Right cardiac atrium (tissue), 5 donors: ENCODE results near the gene DNAJC9. TPM values are rescaled to one million over a fixed set of nuclear protein-coding genes. Genes with fewer than 3 reads are reported as not detected.

ENCODE experiments used
- ATAC-seq, 2 donors: fragments of 200-7000 bp; cut with Tn5 transposase; one replicate each; pipeline versions ENCODE4 v1.8.0 to v1.9.1; 2020; ENCODE audit warnings: moderate library complexity in 2 of 2, mild to moderate bottlenecking in 1 of 2
- DNase-seq, 3 donors: peaks; one replicate each; pipeline ENCODE4 v3.0.0-alpha.2; 2020
- H3K27ac ChIP-seq: one replicate; pipeline ENCODE4 v1.5.1; 2013; ENCODE audit warnings: mild to moderate bottlenecking, low read length, control low read depth, moderate library complexity
- H3K27me3 ChIP-seq: one replicate; pipeline ENCODE4 v1.6.1; 2013; ENCODE audit not compliant: control insufficient read depth, insufficient read depth
- H3K4me1 ChIP-seq: one replicate; pipeline ENCODE4 v1.6.1; 2013; ENCODE audit warnings: low read length; ENCODE audit not compliant: control insufficient read depth, insufficient read depth
- H3K4me3 ChIP-seq: one replicate; pipeline ENCODE4 v1.5.1; 2013; ENCODE audit warnings: low read length, control low read depth
- H3K9me3 ChIP-seq: one replicate; pipeline ENCODE4 v1.6.1; 2013; ENCODE audit warnings: low read length; ENCODE audit not compliant: control insufficient read depth
- WGBS: extraction: QIAGEN DNeasy Blood & Tissue Kit; methylation state at CpG from one replicate; pipeline ENCODE4 v1.1.7; 2013; 5-methylcytosine and 5-hydroxymethylcytosine counted together
- intact Hi-C, 4 donors: fragments of 100-400 bp; cut with DNase I; formaldehyde crosslinking; loops; one replicate each; pipeline versions ENCODE4 v1.11.0 to v1.14.0; 2022 to 2023
- polyA plus RNA-seq: library from polyadenylated mRNA; stranded (reverse); fragments of 200-250 nt; gene quantifications from one replicate; pipeline ENCODE4 v1.2.3, GENCODE V29; 2013
- total RNA-seq, 4 donors: library from RNA; stranded (reverse); fragmentation: NEBNext Ultra II Directional; extraction: Animal tissue kit (Norgen Biotek cat#: 25700); gene quantifications; one replicate each; pipeline ENCODE4 v1.2.1, GENCODE V29; 2021
- donor health status: healthy with polysubstance abuse.
- donor health status: DM: no; HTN: yes; CAD: no.
- donor health status: DM: no; HTN: no; CAD: no.
- donor health status: DM: no; HTN: yes; CAD: no; lungs with severe emphysema.
- donor health status: DM: yes; HTN: yes; CAD: no.

The DNAJC9 gene
- total and polyA plus RNA-seq, 5 donors: 6.5 to 10.6 (median 9.8) TPM

DNA sequence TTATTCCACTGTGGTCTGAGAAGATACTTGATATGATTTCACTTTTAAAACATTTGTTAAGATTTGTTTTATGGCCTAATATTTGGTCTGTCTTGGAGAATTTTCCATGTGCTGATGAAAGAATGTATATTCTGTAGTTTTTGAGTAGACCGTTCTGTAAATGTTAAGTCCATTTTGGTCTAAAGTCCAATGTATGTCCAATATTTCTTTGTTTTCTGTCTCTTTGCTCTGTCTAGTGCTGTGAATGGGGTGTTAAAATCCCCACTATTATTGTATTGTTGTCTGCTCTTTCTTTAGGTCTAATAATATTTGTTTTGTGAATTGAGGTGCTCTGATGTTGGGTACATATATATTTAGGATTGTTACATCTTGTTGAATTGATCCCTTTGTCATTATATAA, 31.3 kb downstream of the DNAJC9 start:
- H3K4me1 ChIP-seq: no peaks in the 10 kb centered on the region
- H3K27ac ChIP-seq: no peak overlapping the region
- 94% methylated on average over 1 of the region's 1 CpG for WGBS
- intact Hi-C loops: no loop called here
- H3K4me3 ChIP-seq: no peak overlapping the region
- H3K9me3 ChIP-seq: no peaks in the 10 kb centered on the region
- ATAC-seq (no peak), DNase-seq (no peak)
- H3K27me3 ChIP-seq: no peaks in the 10 kb centered on the region

DNA sequence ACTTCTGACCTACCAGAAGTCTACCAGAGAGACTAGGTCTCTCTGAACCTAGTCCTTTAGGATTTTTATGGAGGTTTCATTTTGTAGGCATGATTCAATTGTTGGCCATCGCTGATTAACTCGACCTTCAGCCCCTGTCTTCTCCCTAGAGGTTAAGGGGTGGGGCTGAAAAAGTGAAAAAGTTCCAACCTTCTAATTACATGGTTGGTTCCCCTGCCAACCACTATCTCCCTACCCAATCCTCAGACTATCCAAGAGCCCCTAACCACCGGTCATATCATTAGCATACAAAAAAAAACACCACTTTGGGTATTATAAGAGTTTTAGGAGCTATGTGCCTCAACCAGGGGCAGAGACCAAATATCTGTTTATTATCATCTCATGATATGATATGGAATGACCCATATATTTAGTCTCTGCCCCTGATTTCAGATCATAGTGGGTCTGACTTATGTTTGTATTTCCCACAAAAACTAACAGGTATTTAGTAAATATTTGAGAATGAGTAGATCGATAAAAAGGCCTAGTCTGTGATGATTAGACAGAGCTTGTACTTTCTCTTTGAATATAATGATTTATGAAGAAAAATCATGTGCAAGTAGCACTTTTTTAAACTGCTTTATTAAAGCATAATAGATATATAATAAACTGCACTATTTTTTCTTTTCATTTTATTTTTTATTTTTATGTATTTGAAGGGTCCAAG, 35.8 kb downstream of the DNAJC9 start:
- intact Hi-C loops: no loop called here
- Histone ChIP-seq H3K4me3 (no peak overlapping the region), H3K27me3 (no peaks in the 10 kb centered on the region), H3K4me1 (no peaks in the 10 kb centered on the region), H3K27ac (no peak overlapping the region), H3K9me3 (no peaks in the 10 kb centered on the region)
- WGBS: 81% methylated on average over 4 of the region's 4 CpGs
- ATAC-seq: no peak
- no peak for DNase-seq

DNA sequence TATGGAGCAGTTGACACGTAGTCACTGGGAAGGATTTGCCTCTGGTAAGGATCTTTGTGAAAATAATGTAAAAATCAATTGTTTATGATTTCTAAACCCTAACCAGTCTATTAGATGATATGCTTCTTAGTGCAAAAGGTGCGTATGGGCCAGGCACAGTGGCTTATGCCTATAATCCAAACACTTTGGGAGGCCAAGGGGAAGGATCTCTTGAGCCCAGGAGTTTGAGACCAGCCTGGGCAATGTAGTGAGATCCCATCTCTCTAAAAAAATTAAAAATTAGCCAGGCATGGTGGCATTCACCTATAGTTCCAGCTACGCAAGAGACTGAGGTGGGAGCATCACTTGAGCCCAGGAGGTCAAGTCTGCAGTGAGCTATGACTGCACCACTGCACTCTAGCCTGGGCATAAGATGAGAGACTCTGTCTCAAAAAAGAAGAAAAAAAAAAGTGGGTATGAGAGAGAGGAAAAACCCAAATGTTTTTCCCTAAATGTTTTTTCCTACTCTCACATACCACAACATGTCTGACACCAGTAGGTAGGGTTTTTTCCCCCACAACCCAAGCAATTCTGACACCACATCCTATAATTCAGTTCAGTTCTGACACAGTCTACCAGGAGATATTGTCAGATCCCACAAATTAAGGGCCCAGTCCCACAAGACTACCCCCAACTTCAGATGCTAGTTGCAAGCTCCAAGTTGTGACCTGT, 36.5 kb downstream of the DNAJC9 start:
- no peak for ATAC-seq
- WGBS: 95% methylated on average over 3 of the region's 3 CpGs

DNA sequence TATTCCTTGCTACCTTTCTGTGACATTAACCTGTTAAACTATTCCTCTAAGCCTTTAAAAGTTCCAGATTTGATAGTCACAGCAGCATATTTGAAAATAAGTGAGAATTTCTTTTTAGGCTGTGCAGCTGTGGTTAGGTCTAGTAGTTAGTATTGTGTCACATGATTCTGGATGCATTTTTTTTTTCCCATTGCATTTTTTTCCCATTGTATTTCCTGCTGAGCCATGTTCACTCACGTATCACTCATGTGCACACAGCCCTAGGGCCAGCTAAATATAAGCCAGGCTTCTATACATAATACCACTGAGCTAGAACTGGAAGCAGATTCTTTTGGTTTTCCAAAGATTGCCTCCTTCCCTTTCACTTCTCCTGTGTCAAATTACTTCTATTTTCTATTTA, 37.4 kb downstream of the DNAJC9 start:
- DNase-seq (no peak), ATAC-seq (no peak)
- intact Hi-C loops: no loop called here
- H3K9me3 ChIP-seq: no peaks in the 10 kb centered on the region
- H3K4me3 ChIP-seq: no peak overlapping the region
- WGBS: 65% methylated on average over 1 of the region's 1 CpG
- H3K27me3 ChIP-seq: no peaks in the 10 kb centered on the region
- H3K27ac ChIP-seq: no peak overlapping the region
- H3K4me1 ChIP-seq: no peaks in the 10 kb centered on the region

More for the DNA sequence above, 36.5 kb downstream of the DNAJC9 start:
- intact Hi-C loops: no loop called here
- no peaks in the 10 kb centered on the region for H3K9me3 ChIP-seq
- H3K27ac ChIP-seq: no peak overlapping the region
- DNase-seq: no peak
- no peak overlapping the region for H3K4me3 ChIP-seq
- H3K27me3 ChIP-seq: no peaks in the 10 kb centered on the region
- H3K4me1 ChIP-seq: no peaks in the 10 kb centered on the region

DNA sequence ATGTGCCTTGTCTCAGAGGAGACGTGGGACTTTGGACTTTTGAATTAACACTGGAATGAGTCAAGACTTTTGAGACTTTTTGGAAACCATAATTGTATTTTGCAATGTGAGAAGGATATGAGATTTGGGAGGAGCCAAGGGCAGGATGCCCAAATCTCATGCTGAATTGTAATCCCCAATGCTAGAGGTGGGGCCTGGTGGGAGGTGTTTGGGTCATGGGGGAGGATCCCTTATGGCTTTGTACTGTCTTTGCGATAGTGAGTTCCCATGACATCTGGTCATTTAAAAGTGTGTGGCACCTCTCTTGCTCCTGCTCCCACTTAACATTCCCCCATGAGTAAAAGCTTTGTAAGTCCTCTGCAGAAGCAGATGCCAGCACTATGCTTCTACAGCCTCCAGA, 39.2 kb downstream of the DNAJC9 start:
- WGBS: 57% methylated on average over 2 of the region's 2 CpGs
- Histone ChIP-seq H3K9me3 (no peaks in the 10 kb centered on the region), H3K4me3 (no peak overlapping the region), H3K27me3 (no peaks in the 10 kb centered on the region), H3K4me1 (no peaks in the 10 kb centered on the region), H3K27ac (no peak overlapping the region)
- DNase-seq (peak; percentile 64 to 84 (median 71)), ATAC-seq (peak; percentile 62 to 73)
- intact Hi-C loops: no loop called here

DNA sequence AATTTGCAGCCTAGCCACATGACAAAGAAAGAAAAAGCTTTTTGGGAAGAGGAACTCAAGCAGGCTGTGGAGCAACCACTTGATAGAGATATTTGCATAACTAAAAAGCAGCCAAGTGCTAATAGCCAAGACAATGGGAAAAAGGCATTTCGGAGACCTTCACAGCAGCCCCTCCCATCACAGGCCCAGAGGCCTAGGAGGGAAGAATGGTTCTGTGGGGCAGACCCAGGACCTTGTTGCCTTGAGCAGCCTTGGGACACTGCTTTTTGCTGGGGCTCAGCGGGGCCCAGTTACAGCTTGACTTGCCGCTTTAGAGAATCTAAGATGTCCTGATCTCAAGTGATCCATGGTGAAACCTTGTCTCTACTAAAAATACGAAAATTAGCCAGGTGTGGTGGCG, 40.7 kb downstream of the DNAJC9 start:
- Histone ChIP-seq H3K4me1 (no peaks in the 10 kb centered on the region), H3K4me3 (no peak overlapping the region), H3K27me3 (no peaks in the 10 kb centered on the region), H3K27ac (no peak overlapping the region), H3K9me3 (no peaks in the 10 kb centered on the region)
- intact Hi-C loops: no loop called here
- ATAC-seq (no peak), DNase-seq (no peak)
- 99% methylated on average over 5 of the region's 5 CpGs for WGBS

DNA sequence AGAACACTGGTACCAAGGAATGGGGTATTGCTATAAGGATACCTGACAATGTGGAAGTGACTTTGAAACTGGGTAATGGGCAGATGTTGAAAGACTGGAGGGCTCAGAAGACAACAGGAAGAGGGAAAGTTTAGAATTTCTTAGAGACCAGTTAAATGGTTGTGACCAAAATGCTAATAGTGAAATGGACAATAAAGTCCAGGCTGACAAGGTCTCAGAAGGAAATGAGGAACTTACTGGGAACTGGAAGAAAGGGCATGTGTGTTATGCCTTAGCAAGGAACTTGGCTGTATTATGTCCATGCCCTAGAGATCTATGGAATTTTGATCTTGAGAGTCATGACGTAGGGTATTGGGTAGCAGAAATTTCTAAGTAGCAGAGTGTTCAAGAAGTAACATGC, 41.2 kb downstream of the DNAJC9 start:
- ATAC-seq (no peak), DNase-seq (no peak)
- intact Hi-C loops: no loop called here
- Histone ChIP-seq H3K27ac (no peak overlapping the region), H3K4me3 (no peak overlapping the region), H3K9me3 (no peaks in the 10 kb centered on the region), H3K27me3 (no peaks in the 10 kb centered on the region), H3K4me1 (no peaks in the 10 kb centered on the region)
- 92% methylated on average over 1 of the region's 1 CpG for WGBS

DNA sequence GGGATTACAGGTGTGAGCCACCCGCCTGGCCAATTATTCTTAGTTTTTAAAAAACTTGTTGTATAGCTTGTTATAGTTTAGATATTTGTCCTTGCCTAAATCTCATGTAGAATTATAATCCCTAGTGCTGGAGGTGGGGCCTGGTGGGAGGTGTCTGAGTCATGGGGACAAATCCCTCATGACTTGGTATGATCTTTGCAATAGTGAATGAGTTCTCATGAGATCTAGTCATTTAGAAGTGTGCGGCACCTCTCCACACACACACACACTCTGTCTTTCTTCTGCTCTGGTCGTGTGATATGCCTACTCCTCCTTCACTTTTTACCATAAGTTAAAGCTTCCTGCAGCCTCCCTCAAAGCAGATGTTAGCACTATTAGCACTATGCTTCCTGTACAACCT, 42.0 kb downstream of the DNAJC9 start:
- no peak for ATAC-seq
- no peak for DNase-seq
- WGBS: 93% methylated on average over 3 of the region's 3 CpGs
- intact Hi-C loops: no loop called here
- Histone ChIP-seq H3K4me3 (no peak overlapping the region), H3K27me3 (no peaks in the 10 kb centered on the region), H3K4me1 (no peaks in the 10 kb centered on the region), H3K27ac (no peak overlapping the region), H3K9me3 (no peaks in the 10 kb centered on the region)

Other genes starting within 250 kb of the DNAJC9 start
- 10 to 100 TPM; 37.4 to 55.8 (median 43.9) TPM for gene P4HA1, start 150.4 kb downstream of the DNAJC9 start, total RNA-seq
- 21.8 TPM for gene P4HA1, start 150.4 kb downstream of the DNAJC9 start, polyA plus RNA-seq
- gene NUDT13, start 136.8 kb downstream of the DNAJC9 start, total RNA-seq: 1 to 10 TPM; 1.9 to 4.1 (median 2.8) TPM
- 2.7 TPM for gene NUDT13, start 136.8 kb downstream of the DNAJC9 start, polyA plus RNA-seq
- 10 to 100 TPM; 16.2 to 19.3 (median 17.9) TPM for gene ECD, start 79.2 kb downstream of the DNAJC9 start, total RNA-seq
- gene ECD, start 79.2 kb downstream of the DNAJC9 start, polyA plus RNA-seq: 10.8 TPM
- gene FAM149B1, start 79.1 kb downstream of the DNAJC9 start, total RNA-seq: 10 to 100 TPM; 11.6 to 17.5 (median 15.1) TPM
- gene FAM149B1, start 79.1 kb downstream of the DNAJC9 start, polyA plus RNA-seq: 16.2 TPM
- gene MRPS16, start 5.4 kb upstream of the DNAJC9 start, total RNA-seq: 10 to 100 TPM; 66.9 to 85.1 (median 79.3) TPM
- 80.0 TPM for gene MRPS16, start 5.4 kb upstream of the DNAJC9 start, polyA plus RNA-seq
- gene CFAP70, start 111.6 kb upstream of the DNAJC9 start, total RNA-seq: 1 to 10 TPM; 1.6 to 2.3 (median 1.9) TPM
- gene CFAP70, start 111.6 kb upstream of the DNAJC9 start, polyA plus RNA-seq: 1.2 TPM
- 100 to 1,000 TPM in 3 of 4 donors, 10 to 100 TPM in 1; 98.4 to 122 (median 113) TPM for gene ANXA7, start 166.8 kb upstream of the DNAJC9 start, total RNA-seq
- 78.6 TPM for gene ANXA7, start 166.8 kb upstream of the DNAJC9 start, polyA plus RNA-seq
- 1 to 10 TPM; 1.1 to 2.1 (median 1.4) TPM for gene MSS51, start 186.3 kb upstream of the DNAJC9 start, total RNA-seq
- 1.4 TPM for gene MSS51, start 186.3 kb upstream of the DNAJC9 start, polyA plus RNA-seq
- 10 to 100 TPM; 50.3 to 61.3 (median 57.1) TPM for gene PPP3CB, start 248.8 kb upstream of the DNAJC9 start, total RNA-seq
- gene PPP3CB, start 248.8 kb upstream of the DNAJC9 start, polyA plus RNA-seq: 34.5 TPM